Right cardiac atrium (tissue), 5 donors: ENCODE results near the gene CUL7. TPM values are rescaled to one million over a fixed set of nuclear protein-coding genes. Genes with fewer than 3 reads are reported as not detected.

Experiments
- ATAC-seq, 2 donors: fragments of 200-7000 bp; cut with Tn5 transposase; one replicate each; pipeline versions ENCODE4 v1.8.0 to v1.9.1; 2020; ENCODE audit warnings: moderate library complexity in 2 of 2, mild to moderate bottlenecking in 1 of 2
- DNase-seq, 3 donors: peaks; one replicate each; pipeline ENCODE4 v3.0.0-alpha.2; 2020
- H3K27ac ChIP-seq: one replicate; pipeline ENCODE4 v1.5.1; 2013; ENCODE audit warnings: mild to moderate bottlenecking, low read length, control low read depth, moderate library complexity
- H3K27me3 ChIP-seq: one replicate; pipeline ENCODE4 v1.6.1; 2013; ENCODE audit not compliant: control insufficient read depth, insufficient read depth
- H3K4me1 ChIP-seq: one replicate; pipeline ENCODE4 v1.6.1; 2013; ENCODE audit warnings: low read length; ENCODE audit not compliant: control insufficient read depth, insufficient read depth
- H3K4me3 ChIP-seq: one replicate; pipeline ENCODE4 v1.5.1; 2013; ENCODE audit warnings: low read length, control low read depth
- H3K9me3 ChIP-seq: one replicate; pipeline ENCODE4 v1.6.1; 2013; ENCODE audit warnings: low read length; ENCODE audit not compliant: control insufficient read depth
- WGBS: extraction: QIAGEN DNeasy Blood & Tissue Kit; methylation state at CpG from one replicate; pipeline ENCODE4 v1.1.7; 2013; 5-methylcytosine and 5-hydroxymethylcytosine counted together
- intact Hi-C, 4 donors: fragments of 100-400 bp; cut with DNase I; formaldehyde crosslinking; loops; one replicate each; pipeline versions ENCODE4 v1.11.0 to v1.14.0; 2022 to 2023
- polyA plus RNA-seq: library from polyadenylated mRNA; stranded (reverse); fragments of 200-250 nt; gene quantifications from one replicate; pipeline ENCODE4 v1.2.3, GENCODE V29; 2013
- total RNA-seq, 4 donors: library from RNA; stranded (reverse); fragmentation: NEBNext Ultra II Directional; extraction: Animal tissue kit (Norgen Biotek cat#: 25700); gene quantifications; one replicate each; pipeline ENCODE4 v1.2.1, GENCODE V29; 2021
- donor health status: healthy with polysubstance abuse.
- donor health status: DM: no; HTN: yes; CAD: no.
- donor health status: DM: no; HTN: no; CAD: no.
- donor health status: DM: no; HTN: yes; CAD: no; lungs with severe emphysema.
- donor health status: DM: yes; HTN: yes; CAD: no.

Gene CUL7
- total and polyA plus RNA-seq, 5 donors, result 4.5 to 9.6 (median 9.2) TPM

- H3K4me3 ChIP-seq, result peak within 1 kb of the TSS; percentile 98
- ATAC-seq, result peak; percentile 97
- H3K9me3 ChIP-seq, result no peaks in the 10 kb centered on the region
- H3K27ac ChIP-seq, result peak within 1 kb of the TSS; percentile 87
- H3K4me1 ChIP-seq, result peaks cover 4% of the 10 kb centered on the region
- peak; percentile 97 to 98 (median 98) for DNase-seq
- intact Hi-C loops, result no loop called here
- H3K27me3 ChIP-seq, result no peaks in the 10 kb centered on the region
- under 1% methylated on average over 64 of the region's 64 CpGs for WGBS
Measured at GRCh38 chr6:43059168-43060033, 5.8 kb upstream of the CUL7 start, which contains the start of the genes KLC4 and MRPL2. Gene KLC4 (plus strand): TSS chr6:43059631. CDS start chr6:43061336, 1,705 bp downstream. Gene MRPL2 (minus strand): TSS chr6:43059434. CDS start chr6:43059381, 53 bp downstream.

GRCh38 chr6:43058531-43058930 lies 4.9 kb upstream of the CUL7 start:
- intact Hi-C loops, result no loop called here
- Histone ChIP-seq H3K9me3 (no peaks in the 10 kb centered on the region), H3K27me3 (no peaks in the 10 kb centered on the region), H3K4me3 (peak overlapping the region; percentile 98), H3K27ac (no peak overlapping the region), H3K4me1 (peaks cover 4% of the 10 kb centered on the region)
- ATAC-seq (no peak), DNase-seq (no peak)
- 79% methylated on average over 1 of the region's 1 CpG for WGBS

- DNase-seq, result no peak
- intact Hi-C loops, result no loop called here
- Histone ChIP-seq H3K4me1 (peaks cover 4% of the 10 kb centered on the region), H3K9me3 (no peaks in the 10 kb centered on the region), H3K27ac (no peak overlapping the region), H3K27me3 (no peaks in the 10 kb centered on the region), H3K4me3 (no peak overlapping the region)
- ATAC-seq, result no peak
- WGBS, result 84% methylated on average over 8 of the region's 8 CpGs
Measured at GRCh38 chr6:43055966-43056365, 2.3 kb upstream of the CUL7 start.

DNA sequence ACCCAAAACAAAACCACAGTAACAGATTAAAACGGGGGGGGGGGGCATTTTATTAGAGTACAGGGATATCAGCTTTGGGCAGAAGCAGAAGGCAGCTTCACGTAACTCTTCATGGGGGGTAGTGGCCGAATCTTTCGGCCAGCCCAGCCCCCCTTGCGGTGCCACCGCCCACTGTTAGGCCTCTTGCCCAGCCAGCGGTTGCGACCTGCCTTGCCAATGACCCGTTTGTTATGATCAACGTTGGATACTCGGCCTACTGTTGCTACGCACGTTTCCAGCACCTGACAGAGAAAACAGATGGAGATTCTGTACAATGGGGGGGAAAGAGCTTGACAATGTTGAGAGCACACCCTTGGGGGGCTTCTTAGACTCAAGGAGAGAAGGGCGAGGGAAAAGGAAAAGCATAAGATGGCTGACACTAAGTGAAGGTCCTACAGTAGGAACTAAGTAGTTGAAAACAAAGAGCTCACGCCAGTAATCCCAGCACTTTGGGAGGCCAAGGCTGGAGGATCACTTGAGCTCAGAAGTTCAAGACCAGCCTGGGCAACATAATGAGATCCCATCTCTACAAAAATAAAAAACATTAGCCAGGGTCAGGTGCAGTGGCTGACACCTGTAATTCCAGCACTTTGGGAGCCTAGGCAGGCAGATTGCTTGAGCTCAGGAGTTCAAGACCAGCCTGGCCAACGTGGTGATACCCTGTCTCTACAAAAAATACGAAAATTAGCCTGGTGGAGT lies 724 bp upstream of the CUL7 start:
- peak overlapping the region; percentile 64 for H3K27ac ChIP-seq
- ATAC-seq, result peak in 1 of 2 donors; percentile 1
- intact Hi-C loops, result loop anchor here in 2 of 4 donors (5.0 kb wide), 2 partner anchors 37 to 42 kb away; partner anchors contain the start of genes KLHDC3 (in 1 of the 2) and MEA1 (in 1 of the 2)
- no peaks in the 10 kb centered on the region for H3K9me3 ChIP-seq
- DNase-seq, result peak in 2 of 3 donors; percentile 72
- WGBS, result 62% methylated on average over 17 of the region's 17 CpGs
- H3K4me1 ChIP-seq, result peaks cover 2% of the 10 kb centered on the region
- H3K27me3 ChIP-seq, result no peaks in the 10 kb centered on the region
- peak overlapping the region; percentile 55 for H3K4me3 ChIP-seq

DNA sequence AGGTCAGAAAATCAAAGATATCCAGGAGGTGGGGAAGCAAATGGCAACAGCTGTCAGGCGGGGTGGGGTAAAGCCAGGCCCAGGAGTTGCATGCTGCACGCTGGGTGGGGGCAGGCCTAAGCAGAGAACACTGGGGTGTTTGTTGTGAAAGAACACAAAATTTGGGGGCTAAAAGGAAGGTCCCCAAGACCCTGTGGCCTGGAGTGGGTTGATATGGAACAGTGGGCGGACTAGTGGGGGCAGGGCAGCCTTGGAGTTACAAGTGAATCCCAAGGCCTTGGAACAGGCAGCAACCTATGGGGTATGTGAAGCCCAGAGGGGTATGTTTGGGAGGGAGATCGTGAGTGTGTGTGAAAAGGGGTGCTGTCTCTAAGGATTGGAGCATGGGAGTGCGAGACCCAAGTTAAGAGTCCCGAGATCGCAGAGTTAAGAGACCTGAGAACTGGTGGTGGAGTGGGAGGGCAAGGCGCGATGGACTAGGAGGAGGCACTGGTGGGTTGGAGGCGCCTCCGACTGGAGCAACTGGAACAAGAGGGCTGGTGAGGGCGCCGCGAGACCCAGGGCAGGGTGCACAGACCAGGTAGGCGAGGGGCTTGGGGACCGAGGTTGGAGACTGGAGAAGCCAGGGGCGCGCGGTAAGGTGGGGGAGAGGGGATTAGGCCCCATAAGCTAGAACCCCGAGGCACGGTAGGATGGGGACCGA lies 658 bp downstream of the CUL7 start:
- Histone ChIP-seq H3K27ac (peak overlapping the region; percentile 78), H3K4me3 (peak overlapping the region; percentile 55), H3K4me1 (no peaks in the 10 kb centered on the region), H3K9me3 (no peaks in the 10 kb centered on the region), H3K27me3 (no peaks in the 10 kb centered on the region)
- ATAC-seq (peak; percentile 29 to 30), DNase-seq (peak; percentile 42 to 62 (median 59))
- intact Hi-C loops, result loop anchor here in 2 of 4 donors (5.0 kb wide), 2 partner anchors 36 to 41 kb away; partner anchors contain the start of genes KLHDC3 (in 1 of the 2) and MEA1 (in 1 of the 2)
- 21% methylated on average over 22 of the region's 22 CpGs for WGBS

GRCh38 chr6:43052225-43052841 lies 1.3 kb downstream of the CUL7 start:
- no peaks in the 10 kb centered on the region for H3K9me3 ChIP-seq
- 74% methylated on average over 19 of the region's 19 CpGs for WGBS
- no peak overlapping the region for H3K27ac ChIP-seq
- no peak overlapping the region for H3K4me3 ChIP-seq
- H3K27me3 ChIP-seq, result no peaks in the 10 kb centered on the region
- ATAC-seq (no peak), DNase-seq (peak in 2 of 3 donors; percentile 66 to 73)
- intact Hi-C loops, result loop anchor here in 2 of 4 donors (5.0 kb wide), 2 partner anchors 35 to 40 kb away; partner anchors contain the start of genes KLHDC3 (in 1 of the 2) and MEA1 (in 1 of the 2)
- H3K4me1 ChIP-seq, result no peaks in the 10 kb centered on the region

DNA sequence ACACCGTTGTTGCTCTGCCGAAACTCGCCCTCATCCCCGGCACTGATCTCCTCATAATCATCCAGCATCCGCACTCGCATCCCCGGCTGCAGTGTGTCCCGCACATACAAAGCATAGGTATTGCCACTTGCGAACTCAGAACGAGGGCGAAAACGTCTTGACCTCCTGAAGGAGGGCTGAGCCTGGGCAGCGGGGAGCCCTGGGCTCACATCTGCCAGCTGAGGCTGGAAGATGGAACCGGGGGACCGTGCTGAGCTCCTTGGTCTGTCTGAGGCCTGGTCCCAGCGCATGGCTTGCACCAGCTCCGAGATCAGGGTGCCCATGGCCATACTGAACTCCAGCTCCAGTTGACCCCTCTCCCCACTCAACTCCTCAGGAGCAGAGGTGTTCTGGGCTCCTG lies 2.7 kb downstream of the CUL7 start:
- Histone ChIP-seq H3K4me1 (no peaks in the 10 kb centered on the region), H3K27ac (no peak overlapping the region), H3K4me3 (no peak overlapping the region), H3K27me3 (no peaks in the 10 kb centered on the region), H3K9me3 (no peaks in the 10 kb centered on the region)
- ATAC-seq (no peak), DNase-seq (no peak)
- intact Hi-C loops, result loop anchor here in 2 of 4 donors (5.0 kb wide), 2 partner anchors 34 to 39 kb away; partner anchors contain the start of genes KLHDC3 (in 1 of the 2) and MEA1 (in 1 of the 2)
- 94% methylated on average over 17 of the region's 17 CpGs for WGBS

GRCh38 chr6:43047998-43048397 lies 5.7 kb downstream of the CUL7 start:
- no peaks in the 10 kb centered on the region for H3K4me1 ChIP-seq
- H3K27ac ChIP-seq, result no peak overlapping the region
- DNase-seq, result no peak
- WGBS, result 89% methylated on average over 7 of the region's 7 CpGs
- intact Hi-C loops, result no loop called here
- no peak overlapping the region for H3K4me3 ChIP-seq
- ATAC-seq, result no peak
- H3K9me3 ChIP-seq, result no peaks in the 10 kb centered on the region
- H3K27me3 ChIP-seq, result no peaks in the 10 kb centered on the region

DNA sequence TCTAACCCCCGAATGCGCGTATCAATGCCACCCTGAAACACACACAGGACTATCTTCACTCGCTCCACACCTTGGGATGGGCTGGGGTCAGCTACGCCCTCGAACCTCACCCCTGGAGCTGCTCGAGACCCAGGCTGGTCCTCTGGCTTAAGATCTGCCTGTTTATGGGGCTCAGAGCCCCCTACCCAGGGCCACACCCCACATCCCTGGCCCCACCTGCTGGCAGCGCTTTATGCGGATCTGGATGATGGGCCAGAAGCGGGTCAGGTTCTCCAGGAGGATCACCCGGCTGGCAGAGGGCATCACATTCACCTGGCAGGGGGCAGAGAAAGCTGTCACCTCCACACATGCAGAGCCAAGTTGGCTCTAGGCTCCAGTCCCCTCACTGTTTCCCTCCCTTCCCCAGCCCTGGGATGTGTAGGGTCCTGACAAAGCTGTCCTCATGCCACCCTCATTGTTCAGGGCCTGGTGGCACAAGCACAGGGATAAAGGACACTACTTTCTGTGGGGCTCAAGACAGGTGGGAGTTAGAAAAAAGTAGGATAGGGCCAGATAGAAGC lies 8.2 kb downstream of the CUL7 start:
- WGBS, result 93% methylated on average over 11 of the region's 11 CpGs
- H3K4me3 ChIP-seq, result no peak overlapping the region
- no peak for ATAC-seq
- intact Hi-C loops, result no loop called here
- no peak overlapping the region for H3K27ac ChIP-seq
- DNase-seq, result no peak
- no peaks in the 10 kb centered on the region for H3K9me3 ChIP-seq
- no peaks in the 10 kb centered on the region for H3K27me3 ChIP-seq
- H3K4me1 ChIP-seq, result no peaks in the 10 kb centered on the region

- Histone ChIP-seq H3K4me1 (no peaks in the 10 kb centered on the region), H3K27me3 (no peaks in the 10 kb centered on the region), H3K9me3 (no peaks in the 10 kb centered on the region), H3K27ac (no peak overlapping the region), H3K4me3 (no peak overlapping the region)
- intact Hi-C loops, result no loop called here
- ATAC-seq, result no peak
- no peak for DNase-seq
- 93% methylated on average over 9 of the region's 9 CpGs for WGBS
Measured at GRCh38 chr6:43043310-43043709, 10.3 kb downstream of the CUL7 start.
